Activated T-cell treated with anti-CD3 and anti-CD28 coated beads, Interleukin-2, amount 50 U/mL, for 72 hours (primary cell): Measurements from ENCODE around the gene ISYNA1. TPM values are rescaled to one million over a fixed set of nuclear protein-coding genes. Genes with fewer than 3 reads are reported as not detected.
"Not testable (repeated sequence)": the region's sequence is repeated elsewhere in the genome, so short reads cannot be mapped to it uniquely, and the experiment has no call there.

Source experiments
- ATAC-seq, 2 donors: fragments of 150-1000 bp; cut with Tn5 transposase; replicated peaks in 1 of 2; 2 replicates each; pipeline ENCODE4 v1.10.0; 2021; ENCODE audit warnings: moderate library complexity in 2 of 2, mild to moderate bottlenecking in 1 of 2
- DNase-seq, 2 donors: peaks; one replicate each; pipeline ENCODE4 v3.0.0; 2021 to 2022; ENCODE audit warnings: mixed read lengths in 1 of 2
- H3K27ac Mint-ChIP-seq: one replicate; pipeline ENCODE4 v1.8.0; 2022; ENCODE audit warnings: mild to moderate bottlenecking, moderate library complexity, mixed read lengths
- H3K27me3 Mint-ChIP-seq: one replicate; pipeline ENCODE4 v1.8.0; 2022; ENCODE audit warnings: low read depth, mixed read lengths
- H3K36me3 Mint-ChIP-seq, 2 donors: one replicate each; pipeline ENCODE4 v1.8.0; 2022; ENCODE audit warnings: mixed read lengths in 2 of 2, mild to moderate bottlenecking in 1 of 2; ENCODE audit not compliant: insufficient read depth in 2 of 2
- H3K4me1 Mint-ChIP-seq: one replicate; pipeline ENCODE4 v1.8.0; 2022; ENCODE audit warnings: low read depth, mixed read lengths
- H3K4me3 Mint-ChIP-seq, 2 donors: one replicate each; pipeline ENCODE4 v1.8.0; 2022; ENCODE audit warnings: mild to moderate bottlenecking in 2 of 2, mixed read lengths in 2 of 2, moderate library complexity in 2 of 2
- H3K9me3 Mint-ChIP-seq, 2 donors: one replicate each; pipeline ENCODE4 v1.8.0; 2022; ENCODE audit warnings: mixed read lengths in 2 of 2
- total RNA-seq, 2 donors: library from RNA; stranded (reverse); gene quantifications; one replicate each; pipeline ENCODE4 v1.2.3, GENCODE V29; 2022

ISYNA1 gene
- total RNA-seq, 2 donors from 2014 or later, result 20.5 to 24.8 TPM

DNA sequence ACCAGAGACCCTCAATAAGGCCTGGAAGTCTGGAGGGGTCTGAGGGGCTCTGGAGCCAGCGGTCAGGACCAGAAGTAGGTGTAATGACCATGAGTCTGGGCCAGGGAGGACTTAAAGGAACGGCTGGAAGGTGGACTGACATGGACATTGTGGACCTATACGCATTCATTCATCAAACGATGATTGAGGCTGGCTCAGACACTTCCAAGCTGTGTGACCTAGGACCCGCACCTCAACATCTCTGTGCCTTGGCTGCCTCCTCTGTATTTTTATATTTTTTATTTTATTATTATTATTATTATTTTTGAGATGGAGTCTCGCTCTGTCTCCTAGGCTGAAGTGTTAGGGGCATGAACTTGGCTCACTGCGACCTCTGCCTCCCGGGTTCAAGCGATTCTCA, 31.2 kb downstream of the ISYNA1 start:
- Mint-ChIP-seq H3K4me3 (no peak overlapping the region), H3K27ac (no peak overlapping the region), H3K36me3 (no peaks in the 10 kb centered on the region), H3K27me3 (no peaks in the 10 kb centered on the region), H3K4me1 (no peaks in the 10 kb centered on the region), H3K9me3 (no peaks in the 10 kb centered on the region)
- no peak for ATAC-seq
- no peak for DNase-seq

DNA sequence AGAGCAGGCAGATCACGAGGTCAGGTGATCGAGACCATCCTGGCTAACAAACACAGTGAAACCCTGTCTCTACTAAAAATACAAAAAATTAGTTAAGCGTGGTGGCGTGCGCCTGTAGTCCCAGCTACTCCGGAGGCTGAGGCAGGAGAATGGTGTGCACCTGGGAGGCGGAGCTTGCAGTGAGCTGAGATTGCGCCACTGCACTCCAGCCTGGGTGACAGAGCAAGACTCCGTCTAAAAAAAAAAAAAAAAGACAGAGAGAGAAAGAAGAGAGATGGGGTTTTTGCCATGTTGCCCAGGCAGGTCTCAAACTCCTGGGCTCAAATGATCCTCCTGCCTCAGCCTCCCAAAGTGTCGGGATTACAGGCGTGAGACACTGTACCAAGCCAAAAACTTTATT, 32.2 kb downstream of the ISYNA1 start:
- not testable (repeated sequence) for H3K27me3 Mint-ChIP-seq, H3K36me3 Mint-ChIP-seq, ATAC-seq, H3K4me3 Mint-ChIP-seq, H3K4me1 Mint-ChIP-seq, H3K9me3 Mint-ChIP-seq, H3K27ac Mint-ChIP-seq, DNase-seq

DNA sequence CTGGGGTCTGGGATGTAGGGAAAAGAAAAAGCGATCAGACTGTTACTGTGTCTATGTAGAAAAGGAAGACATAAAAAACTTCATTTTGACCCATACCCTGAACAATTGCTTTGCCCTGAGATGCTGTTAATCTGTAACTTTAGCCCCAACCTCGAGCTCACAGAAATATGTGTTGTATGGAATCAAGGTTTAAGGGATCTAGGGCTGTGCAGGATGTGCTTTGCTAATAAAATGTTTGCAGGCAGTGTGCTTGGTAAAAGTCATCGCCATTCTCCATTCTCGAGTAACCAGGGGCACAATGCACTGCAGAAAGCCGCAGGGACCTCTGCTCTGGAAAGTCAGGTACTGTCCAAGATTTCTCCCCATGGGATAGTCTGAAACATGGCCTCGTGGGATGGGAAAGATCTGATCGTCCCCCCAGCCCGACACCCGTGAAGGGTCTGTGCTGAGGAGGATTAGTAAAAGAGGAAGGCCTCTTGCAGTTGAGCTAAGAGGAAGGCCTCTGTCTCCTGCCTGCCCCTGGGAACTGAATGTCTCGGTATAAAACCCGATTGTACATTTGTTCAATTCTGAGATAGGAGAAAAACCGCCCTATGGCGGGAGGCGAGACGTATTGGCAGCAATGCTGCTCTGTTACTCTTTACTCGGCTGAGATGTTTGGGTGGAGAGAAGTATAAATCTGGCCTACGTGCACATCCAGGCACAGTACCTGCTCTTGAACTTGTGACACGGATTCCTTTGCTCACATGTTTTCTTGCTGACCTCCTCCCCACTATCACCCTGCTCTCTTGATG, 35.3 kb downstream of the ISYNA1 start:
- not testable (repeated sequence) for H3K36me3 Mint-ChIP-seq, H3K27me3 Mint-ChIP-seq, ATAC-seq, H3K4me3 Mint-ChIP-seq, H3K4me1 Mint-ChIP-seq, H3K27ac Mint-ChIP-seq, DNase-seq, H3K9me3 Mint-ChIP-seq

DNA sequence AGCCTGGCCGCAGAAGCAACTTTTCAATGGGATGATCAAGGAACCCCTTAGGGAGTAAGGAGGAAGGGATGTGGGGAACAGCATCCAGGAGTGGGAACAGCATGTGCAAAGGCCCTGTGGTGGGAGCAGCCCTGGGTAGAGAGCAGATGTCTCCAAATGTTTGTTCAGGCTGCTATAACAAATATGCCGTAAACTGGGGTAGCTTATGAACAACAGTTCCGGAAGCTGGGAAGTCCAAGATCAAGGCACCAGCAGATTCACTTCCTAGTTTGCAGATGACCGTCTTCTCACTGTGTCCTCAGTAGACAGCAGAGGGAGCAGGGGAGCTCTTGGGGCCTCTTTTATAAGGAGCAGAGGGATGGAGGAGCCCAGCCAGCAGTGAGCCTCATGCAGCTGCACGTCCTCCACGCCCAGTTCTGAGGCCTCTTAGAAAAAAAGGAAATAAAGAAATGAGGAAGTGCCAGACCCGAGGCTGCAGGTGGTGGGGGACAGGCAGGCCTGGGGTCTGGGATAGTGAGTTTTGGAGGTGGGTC, 36.3 kb downstream of the ISYNA1 start:
- Mint-ChIP-seq H3K27me3 (peaks cover 11% of the 10 kb centered on the region), H3K27ac (no peak overlapping the region), H3K9me3 (no peaks in the 10 kb centered on the region), H3K36me3 (no peaks in the 10 kb centered on the region), H3K4me1 (no peaks in the 10 kb centered on the region), H3K4me3 (no peak overlapping the region)
- ATAC-seq (no peak), DNase-seq (no peak)

DNA sequence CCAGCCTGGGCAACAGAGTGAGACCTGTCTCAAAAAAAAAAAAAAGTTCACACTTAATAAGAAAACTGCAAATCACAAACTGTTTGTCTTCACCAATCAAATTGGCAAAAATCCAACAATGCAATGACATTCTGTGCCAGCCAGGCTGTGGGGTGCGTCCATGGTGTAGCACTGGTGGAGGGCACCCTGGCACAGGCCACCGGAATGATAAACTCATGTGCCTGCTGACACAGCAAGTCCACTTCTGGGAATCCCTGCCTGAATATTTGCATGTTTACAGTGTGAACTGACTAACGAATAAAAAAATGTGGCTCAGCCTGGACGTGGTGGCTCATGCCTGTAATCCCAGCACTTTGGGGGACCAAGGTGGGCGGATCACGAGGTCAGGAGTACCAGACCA, 38.9 kb downstream of the ISYNA1 start:
- Mint-ChIP-seq H3K27me3 (peaks cover 17% of the 10 kb centered on the region), H3K4me3 (no peak overlapping the region), H3K9me3 (no peaks in the 10 kb centered on the region), H3K36me3 (no peaks in the 10 kb centered on the region), H3K27ac (no peak overlapping the region), H3K4me1 (no peaks in the 10 kb centered on the region)
- DNase-seq (no peak), ATAC-seq (no peak)

DNA sequence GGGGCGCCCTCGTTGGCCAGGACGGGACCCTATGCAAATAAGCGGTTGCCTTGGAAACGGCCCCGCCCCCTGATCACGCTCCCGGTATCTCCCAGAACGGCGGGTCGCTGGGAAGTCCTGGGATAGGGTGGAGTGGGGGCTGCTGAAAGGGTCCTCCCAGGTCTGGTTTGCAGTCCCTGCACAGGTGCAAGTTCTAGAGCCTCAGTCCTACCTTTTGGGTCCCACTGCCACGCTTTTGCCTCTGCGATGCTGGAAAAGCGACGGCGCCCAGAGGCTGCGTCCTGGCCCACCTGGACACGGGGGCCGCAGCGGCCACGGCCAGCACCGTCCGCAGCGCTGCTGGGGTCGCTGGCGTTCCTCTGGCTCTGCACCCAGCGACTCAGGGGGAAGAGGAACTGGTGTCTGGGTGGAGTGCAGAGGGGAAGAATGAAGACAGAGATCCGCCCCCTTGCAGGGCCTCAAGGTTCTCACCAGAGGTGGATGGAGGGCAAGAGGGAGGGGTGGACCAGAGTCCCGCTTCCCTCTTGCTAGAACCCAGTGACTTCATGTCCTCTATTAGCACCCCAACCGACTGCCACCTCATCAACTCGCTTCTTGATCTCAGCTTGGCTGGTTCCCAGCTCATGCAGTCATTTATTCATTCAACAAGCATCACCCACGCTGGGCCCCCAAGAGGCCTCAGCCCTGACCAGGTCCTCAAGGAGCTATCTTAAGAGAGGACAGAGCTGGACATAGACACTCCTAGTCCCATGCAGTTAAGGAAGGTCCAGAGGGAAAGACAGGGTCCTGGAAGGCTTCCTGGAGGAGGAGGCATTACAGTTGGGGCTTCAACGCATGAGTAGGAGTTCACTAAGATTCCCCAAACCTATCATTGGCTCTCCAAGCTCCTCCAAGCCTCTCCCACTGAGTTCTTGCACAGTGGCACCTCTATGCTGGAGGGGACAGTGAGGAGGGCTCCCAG, 40.4 kb downstream of the ISYNA1 start, which contains the start of gene LRRC25:
LRRC25 (minus strand) TSS at position 381 of the 961 bp plus-strand sequence. CDS start 659 bp downstream, outside the sequence.
- H3K4me3 Mint-ChIP-seq, result no peak within 1 kb of the TSS
- ATAC-seq (peak in 1 of 2 donors; percentile 30), DNase-seq (no peak)

DNA sequence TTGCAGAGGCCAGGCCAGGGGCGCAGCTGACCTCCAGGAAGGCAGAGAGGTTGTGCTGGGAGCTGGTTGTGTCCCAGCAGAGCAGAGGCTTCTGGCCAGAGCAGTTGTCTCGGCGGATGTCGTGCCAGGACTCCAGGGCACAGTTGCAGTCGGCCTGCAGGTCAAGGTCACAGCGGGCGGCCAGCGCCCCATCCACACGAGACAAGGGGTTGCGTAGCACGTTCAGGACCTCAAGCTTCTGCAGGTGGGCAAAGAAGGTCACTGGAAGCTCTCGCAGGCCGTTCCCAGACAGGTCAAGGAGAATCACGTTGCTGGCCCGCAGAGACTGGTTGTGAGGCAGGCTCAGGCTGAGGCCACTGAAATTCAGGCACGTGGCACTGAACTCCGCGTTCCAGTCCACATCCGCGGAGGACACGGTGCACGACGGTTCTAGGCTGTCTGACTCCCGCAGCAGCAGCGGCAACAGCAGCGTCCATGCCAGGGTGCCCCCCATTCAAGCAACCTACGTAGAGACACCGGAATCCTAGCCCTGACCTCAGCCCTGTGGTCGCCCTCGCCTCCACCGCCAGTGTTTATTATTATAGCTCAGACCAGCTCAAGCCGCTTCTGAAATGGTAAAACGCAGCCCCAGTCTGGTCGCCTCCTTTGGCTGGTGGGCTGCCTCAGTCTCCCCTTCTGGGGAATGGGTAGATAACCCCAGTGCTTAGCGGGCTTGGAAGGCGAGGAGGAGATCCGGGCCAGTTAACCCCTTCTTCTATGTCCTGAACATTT, 41.3 kb downstream of the ISYNA1 start:
- peaks cover 17% of the 10 kb centered on the region for H3K27me3 Mint-ChIP-seq
- H3K9me3 Mint-ChIP-seq, result no peaks in the 10 kb centered on the region
- ATAC-seq (no peak), DNase-seq (no peak)
- no peak overlapping the region for H3K27ac Mint-ChIP-seq
- H3K4me1 Mint-ChIP-seq, result no peaks in the 10 kb centered on the region
- no peak overlapping the region for H3K4me3 Mint-ChIP-seq
- H3K36me3 Mint-ChIP-seq, result no peaks in the 10 kb centered on the region

More for the DNA sequence above, 40.4 kb downstream of the ISYNA1 start, which contains the start of gene LRRC25:
- Mint-ChIP-seq H3K9me3 (no peaks in the 10 kb centered on the region), H3K36me3 (no peaks in the 10 kb centered on the region), H3K4me1 (no peaks in the 10 kb centered on the region), H3K27me3 (peaks cover 17% of the 10 kb centered on the region), H3K27ac (no peak within 1 kb of the TSS)

DNA sequence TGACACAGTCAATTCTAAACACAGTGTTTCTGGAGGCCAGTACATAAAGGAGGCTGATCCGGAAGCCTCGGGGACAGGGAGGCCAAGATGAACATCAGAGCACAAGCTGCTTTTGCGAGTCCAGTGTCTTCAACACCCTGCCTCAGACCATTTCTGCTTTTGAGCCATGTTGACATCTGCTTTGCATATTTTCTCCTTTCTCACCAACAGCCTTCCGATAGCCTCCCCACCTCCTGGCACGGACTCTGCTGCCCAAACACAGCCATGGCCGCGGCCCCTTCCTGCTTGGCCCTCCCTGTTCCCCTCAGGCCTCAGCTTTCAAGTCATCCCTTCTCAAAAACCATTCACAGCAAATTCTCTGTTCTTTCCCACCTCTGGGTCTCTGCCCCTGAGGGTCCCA, 44.1 kb downstream of the ISYNA1 start:
- H3K36me3 Mint-ChIP-seq, result no peaks in the 10 kb centered on the region
- no peaks in the 10 kb centered on the region for H3K4me1 Mint-ChIP-seq
- H3K9me3 Mint-ChIP-seq, result no peaks in the 10 kb centered on the region
- no peak overlapping the region for H3K4me3 Mint-ChIP-seq
- peaks cover 39% of the 10 kb centered on the region for H3K27me3 Mint-ChIP-seq
- no peak for DNase-seq
- ATAC-seq, result no peak
- no peak overlapping the region for H3K27ac Mint-ChIP-seq

DNA sequence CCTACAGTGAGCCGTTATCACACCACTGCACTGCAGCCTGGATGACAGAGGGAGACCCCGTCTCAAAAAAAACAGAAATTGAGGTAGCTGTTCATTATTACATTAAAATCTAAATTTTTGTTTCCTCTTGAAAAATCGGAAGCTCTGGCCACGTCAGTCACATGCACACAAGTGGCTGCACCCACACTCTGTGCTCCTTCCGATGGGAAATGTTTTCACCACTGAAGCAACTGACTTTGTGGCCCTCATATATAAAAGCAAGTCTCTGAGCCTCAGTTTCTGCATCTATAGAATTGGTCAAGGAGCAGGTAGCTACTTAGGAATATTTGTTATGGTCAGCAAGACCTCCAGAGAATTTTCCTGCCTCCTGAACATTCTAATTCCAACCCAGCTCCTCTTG, 45.0 kb downstream of the ISYNA1 start:
- Mint-ChIP-seq H3K36me3 (no peaks in the 10 kb centered on the region), H3K27me3 (peaks cover 43% of the 10 kb centered on the region), H3K4me3 (no peak overlapping the region), H3K4me1 (peaks cover 6% of the 10 kb centered on the region), H3K9me3 (no peaks in the 10 kb centered on the region), H3K27ac (no peak overlapping the region)
- no peak for ATAC-seq
- DNase-seq, result no peak

DNA sequence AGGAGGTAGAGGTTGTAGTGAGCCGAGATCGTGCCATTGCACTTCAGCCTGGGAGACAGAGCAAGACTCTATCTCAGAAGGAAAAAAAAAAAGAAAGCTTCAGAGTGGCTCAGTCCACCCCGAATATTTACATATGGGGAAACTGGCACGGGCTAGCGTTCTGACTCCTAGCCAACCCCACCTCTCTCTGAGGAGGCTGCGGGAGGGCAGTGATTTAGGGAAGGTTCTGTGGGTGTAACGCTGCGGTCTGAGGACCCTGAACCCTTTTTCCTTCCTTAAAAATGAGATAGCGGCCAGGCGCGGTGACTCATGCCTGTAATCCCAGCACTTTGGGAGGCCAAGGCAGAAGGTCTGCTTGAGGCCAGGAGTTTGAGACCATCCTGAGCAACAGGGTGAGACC, 45.5 kb downstream of the ISYNA1 start:
- no peak for DNase-seq
- Mint-ChIP-seq H3K27me3 (peaks cover 43% of the 10 kb centered on the region), H3K9me3 (no peaks in the 10 kb centered on the region), H3K27ac (no peak overlapping the region), H3K36me3 (no peaks in the 10 kb centered on the region), H3K4me1 (peaks cover 9% of the 10 kb centered on the region), H3K4me3 (no peak overlapping the region)
- no peak for ATAC-seq

DNA sequence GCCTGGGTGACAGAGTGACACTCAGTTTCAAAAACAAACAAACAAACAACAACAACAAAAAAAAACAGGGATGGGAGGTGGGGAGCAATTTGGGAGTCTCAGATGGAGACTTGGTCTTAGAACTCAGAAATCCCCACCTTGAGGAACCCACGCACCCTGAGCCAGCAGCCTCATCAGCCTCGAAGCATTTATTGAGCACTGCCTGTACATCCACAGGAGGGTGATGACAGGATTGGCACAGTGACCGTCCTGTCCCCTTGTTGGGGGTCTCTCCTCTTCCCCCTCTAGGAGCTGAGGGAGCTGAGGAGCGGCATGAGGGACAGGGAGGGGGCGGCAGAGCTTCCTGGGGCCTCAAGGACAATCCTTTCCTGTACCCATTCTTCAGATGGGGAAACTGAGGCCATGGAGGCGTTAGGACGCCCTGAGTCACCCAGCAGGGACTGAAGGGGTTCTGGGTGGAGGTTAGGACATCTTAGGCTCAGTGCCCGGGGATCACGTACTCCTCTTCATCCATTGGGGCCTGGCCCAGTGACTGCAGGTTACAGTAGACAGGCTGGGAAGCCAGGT, 46.3 kb downstream of the ISYNA1 start:
- DNase-seq, result no peak
- no peaks in the 10 kb centered on the region for H3K9me3 Mint-ChIP-seq
- ATAC-seq, result no peak
- H3K27ac Mint-ChIP-seq, result no peak overlapping the region
- no peaks in the 10 kb centered on the region for H3K36me3 Mint-ChIP-seq
- no peak overlapping the region for H3K4me3 Mint-ChIP-seq
- H3K4me1 Mint-ChIP-seq, result peaks cover 9% of the 10 kb centered on the region
- H3K27me3 Mint-ChIP-seq, result peaks cover 47% of the 10 kb centered on the region

DNA sequence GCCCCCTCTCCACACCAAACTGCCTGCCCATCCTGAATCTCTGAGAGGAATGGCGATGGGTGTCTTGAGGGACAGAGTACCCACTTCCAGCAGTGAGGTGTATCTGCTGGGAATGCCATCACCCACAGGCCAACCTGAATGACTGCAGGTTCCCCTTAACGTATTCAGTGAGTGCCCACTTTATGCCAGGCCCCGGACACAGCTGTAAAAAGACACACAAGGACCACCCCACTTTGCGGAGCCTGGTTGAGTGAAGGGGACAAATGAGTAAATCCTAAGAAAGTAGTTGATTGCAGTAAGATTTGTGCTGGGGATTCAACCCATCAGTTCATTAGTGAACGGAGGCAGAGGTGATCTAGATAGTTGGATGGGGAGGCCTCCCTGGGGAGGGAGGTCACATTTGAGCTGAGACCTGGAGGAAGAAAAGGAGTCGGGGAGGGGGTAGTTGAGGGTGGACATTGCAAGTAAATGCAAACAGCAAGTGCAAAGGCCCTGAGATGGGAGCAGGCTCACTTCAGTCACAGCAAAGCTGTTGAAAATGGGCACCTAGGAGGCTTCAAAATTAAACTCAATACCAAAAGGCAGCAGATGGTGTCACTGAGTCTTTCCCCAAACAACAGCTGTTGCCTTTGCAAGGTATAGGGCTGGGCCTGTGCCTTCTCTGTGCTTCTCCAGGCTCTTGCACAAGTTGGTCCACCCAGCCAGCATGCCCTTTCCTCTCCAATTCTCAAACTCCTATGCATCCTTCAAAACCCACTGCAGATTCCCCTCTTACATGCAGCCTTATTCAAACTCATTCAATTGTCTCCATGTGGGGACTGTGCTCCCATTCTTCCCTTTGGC, 47.6 kb downstream of the ISYNA1 start:
- ATAC-seq, result no peak
- no peak overlapping the region for H3K27ac Mint-ChIP-seq
- no peaks in the 10 kb centered on the region for H3K36me3 Mint-ChIP-seq
- H3K9me3 Mint-ChIP-seq, result no peaks in the 10 kb centered on the region
- H3K4me3 Mint-ChIP-seq, result no peak overlapping the region
- peaks cover 52% of the 10 kb centered on the region for H3K27me3 Mint-ChIP-seq
- DNase-seq, result no peak
- peaks cover 9% of the 10 kb centered on the region for H3K4me1 Mint-ChIP-seq
